H7 (cell line): ENCODE results near the gene MCCD1. TPM values are rescaled to one million over a fixed set of nuclear protein-coding genes. Genes with fewer than 3 reads are reported as not detected.

Experiments used
- DNase-seq: peaks from one replicate; pipeline ENCODE4 v3.0.0; 2012
- H3K27me3 ChIP-seq: 2 replicates; pipeline ENCODE4 v1.6.0; 2011; ENCODE audit warnings: mild to moderate bottlenecking, low read length; ENCODE audit not compliant: control insufficient read depth, insufficient read depth
- H3K36me3 ChIP-seq: replicated peaks from 2 replicates; pipeline ENCODE4 v1.5.1; 2011; ENCODE audit warnings: low read length; ENCODE audit not compliant: control insufficient read depth, insufficient read depth
- H3K4me3 ChIP-seq: 2 replicates; pipeline ENCODE4 v1.5.1; 2011; ENCODE audit warnings: low read depth, mild to moderate bottlenecking, control low read depth, low read length, moderate library complexity; ENCODE audit not compliant: insufficient read depth
- total RNA-seq: library from RNA; depleted of rRNA; stranded (reverse); fragments of >200 nt; shearing (Covaris generic); gene quantifications from 2 replicates; pipeline ENCODE4 v1.2.3, GENCODE V29; 2014

The MCCD1 gene
- total RNA-seq, 1 experiment from 2014 or later = not detected

DNA sequence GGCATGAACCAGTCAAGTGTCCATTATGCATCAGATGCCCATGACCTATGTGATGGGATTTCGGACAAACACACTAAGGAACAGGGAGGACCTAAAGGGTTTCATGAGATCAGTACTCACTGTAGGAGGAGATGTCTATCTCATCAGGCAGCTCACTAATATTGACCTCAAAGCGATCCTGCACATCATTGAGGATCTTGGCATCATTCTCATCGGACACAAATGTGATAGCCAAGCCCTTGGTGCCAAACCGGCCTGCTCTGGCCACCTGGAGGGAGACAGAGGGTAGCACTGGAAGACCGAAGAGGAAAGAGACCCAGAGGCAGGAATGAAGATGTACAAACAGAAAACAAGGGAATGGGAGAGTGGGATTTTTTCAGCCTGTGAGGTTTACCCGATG, 1.9 kb downstream of the MCCD1 start:
- H3K27me3 ChIP-seq = no peaks in the 10 kb centered on the region
- no peak overlapping the region for H3K4me3 ChIP-seq
- H3K36me3 ChIP-seq = peaks cover 47% of the 10 kb centered on the region
- DNase-seq = no peak

DNA sequence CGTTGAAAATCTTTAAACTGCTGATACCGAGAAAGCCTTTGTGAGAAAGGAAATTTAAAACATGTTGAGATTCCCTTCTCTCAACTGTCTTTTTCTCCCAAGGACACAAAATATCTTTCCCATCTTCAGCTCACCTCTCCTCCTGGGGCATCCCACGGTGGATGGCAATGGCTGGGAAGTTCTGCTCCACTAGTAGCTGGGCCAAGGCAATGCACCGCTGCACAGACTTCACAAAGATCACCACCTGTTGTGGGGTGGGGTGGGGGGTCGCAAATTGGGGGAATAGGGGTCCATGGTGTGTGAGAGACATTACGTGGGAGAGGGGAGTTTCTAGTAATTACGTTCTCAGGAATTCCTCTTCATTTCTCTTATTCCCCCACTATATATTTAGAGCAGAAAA, 2.4 kb downstream of the MCCD1 start:
- Histone ChIP-seq H3K36me3 (peaks cover 52% of the 10 kb centered on the region), H3K4me3 (no peak overlapping the region), H3K27me3 (no peaks in the 10 kb centered on the region)
- no peak for DNase-seq

- no peaks in the 10 kb centered on the region for H3K27me3 ChIP-seq
- H3K36me3 ChIP-seq = peaks cover 59% of the 10 kb centered on the region
- no peak for DNase-seq
- H3K4me3 ChIP-seq = no peak overlapping the region
These were observed 3.2 kb downstream of the MCCD1 start for GRCh38 chr6:31531771-31532643.

DNA sequence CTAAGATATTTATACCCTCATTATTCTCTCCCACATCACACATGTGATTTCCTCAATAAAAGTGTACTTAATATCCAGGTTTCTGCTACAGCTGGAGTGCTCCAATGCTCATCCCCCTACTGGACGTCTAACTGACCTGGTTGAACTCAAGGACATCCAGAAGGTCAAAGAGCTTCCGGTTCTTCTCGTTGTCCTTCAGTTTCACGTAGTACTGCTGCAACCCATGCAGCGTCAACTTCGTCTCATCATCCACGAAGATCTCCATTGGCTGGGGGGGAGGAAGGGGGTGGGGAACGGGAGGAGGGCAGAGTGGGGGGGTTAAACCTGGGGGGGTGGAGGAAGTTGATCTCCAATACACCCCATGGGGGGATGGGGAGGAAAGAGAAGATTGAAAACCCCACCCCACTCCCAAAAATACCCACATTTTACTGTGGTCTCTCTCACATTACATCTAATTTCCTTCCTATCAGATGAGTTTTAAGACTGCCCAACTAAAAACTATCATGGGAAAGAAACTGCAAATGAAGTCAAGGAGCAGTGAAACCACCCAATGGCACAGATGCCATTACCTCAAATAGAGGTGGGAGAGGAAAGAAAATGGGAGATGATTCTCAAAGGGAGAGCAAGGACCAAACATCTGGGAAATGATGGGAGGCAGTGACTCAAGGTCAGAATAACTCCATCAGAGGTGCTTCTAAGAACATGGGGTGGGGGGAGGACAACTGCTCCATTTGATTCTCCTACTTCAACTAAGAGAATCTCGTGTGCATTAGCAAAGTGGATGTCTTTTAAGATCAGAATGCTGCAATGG, 4.1 kb downstream of the MCCD1 start:
- H3K36me3 ChIP-seq = peaks cover 63% of the 10 kb centered on the region
- no peaks in the 10 kb centered on the region for H3K27me3 ChIP-seq
- no peak for DNase-seq
- H3K4me3 ChIP-seq = no peak overlapping the region

- no peak for DNase-seq
- H3K27me3 ChIP-seq = no peaks in the 10 kb centered on the region
- peaks cover 69% of the 10 kb centered on the region for H3K36me3 ChIP-seq
- H3K4me3 ChIP-seq = no peak overlapping the region
These were observed 4.7 kb downstream of the MCCD1 start for GRCh38 chr6:31533455-31533841.

DNA sequence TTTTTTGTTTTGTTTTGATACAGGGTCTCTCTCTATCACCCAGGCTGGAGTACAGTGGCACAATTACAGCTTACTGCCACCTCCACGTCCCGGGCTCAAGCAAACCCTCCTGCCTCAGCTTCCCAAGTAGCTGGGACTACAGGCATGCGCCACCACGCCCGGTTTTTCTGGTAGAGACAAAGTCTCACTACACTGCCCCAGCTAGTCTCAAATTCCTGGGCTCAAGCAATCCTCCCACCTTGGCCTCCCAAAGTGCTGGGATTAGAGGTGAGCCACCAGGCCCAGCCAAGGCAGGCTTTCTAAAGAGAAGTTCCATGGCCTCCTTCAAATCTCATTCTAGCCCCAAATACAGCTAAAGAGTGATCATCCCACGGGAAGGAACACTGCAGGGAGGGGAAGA, 5.2 kb downstream of the MCCD1 start:
- no peaks in the 10 kb centered on the region for H3K27me3 ChIP-seq
- DNase-seq = no peak
- no peak overlapping the region for H3K4me3 ChIP-seq
- H3K36me3 ChIP-seq = peaks cover 74% of the 10 kb centered on the region

- DNase-seq = no peak
- peaks cover 80% of the 10 kb centered on the region for H3K36me3 ChIP-seq
These were observed 5.8 kb downstream of the MCCD1 start for GRCh38 chr6:31534521-31535040.

GRCh38 chr6:31535538-31536324, 7.0 kb downstream of the MCCD1 start:
- Histone ChIP-seq H3K27me3 (no peaks in the 10 kb centered on the region), H3K4me3 (no peak overlapping the region), H3K36me3 (peaks cover 82% of the 10 kb centered on the region)
- no peak for DNase-seq

More at GRCh38 chr6:31534521-31535040, 5.8 kb downstream of the MCCD1 start:
- H3K27me3 ChIP-seq = no peaks in the 10 kb centered on the region
- no peak overlapping the region for H3K4me3 ChIP-seq

- peaks cover 56% of the 10 kb centered on the region for H3K36me3 ChIP-seq
- no peaks in the 10 kb centered on the region for H3K27me3 ChIP-seq
- no peak overlapping the region for H3K4me3 ChIP-seq
- DNase-seq = no peak
These were observed 10.1 kb downstream of the MCCD1 start for GRCh38 chr6:31538805-31539400.

- Histone ChIP-seq H3K4me3 (peak overlapping the region; percentile 93), H3K27me3 (no peaks in the 10 kb centered on the region), H3K36me3 (peaks cover 41% of the 10 kb centered on the region)
- no peak for DNase-seq
These were observed 11.9 kb downstream of the MCCD1 start for GRCh38 chr6:31540640-31541039.

DNA sequence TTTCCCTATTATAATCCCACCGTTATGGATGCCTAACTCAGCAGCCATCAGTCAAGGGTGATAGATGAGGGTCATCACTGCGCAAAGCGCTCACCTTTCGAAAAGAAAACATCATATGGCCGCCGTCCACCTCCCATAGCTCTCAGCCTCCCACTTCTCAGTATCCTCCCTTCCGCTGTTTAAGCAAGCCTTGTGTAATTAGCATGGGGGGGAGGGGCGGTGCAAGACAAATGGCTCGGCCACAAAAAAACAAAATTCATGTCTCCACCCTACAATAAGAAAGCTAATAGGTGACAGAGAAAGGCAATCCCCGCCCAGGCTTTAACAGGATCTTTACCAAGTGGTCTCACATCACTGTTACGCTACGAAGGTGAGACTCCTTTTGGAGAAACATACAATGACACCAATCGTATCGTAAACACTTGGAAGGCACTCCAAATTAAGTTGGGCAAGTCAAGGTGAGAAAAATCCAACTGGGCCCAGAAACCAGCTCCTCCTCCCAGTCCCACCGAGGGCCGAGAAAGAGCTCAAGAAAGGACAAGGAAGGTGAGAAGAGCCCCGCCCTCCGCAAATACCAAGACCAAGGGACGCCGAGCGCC, 12.4 kb downstream of the MCCD1 start:
- DNase-seq = peak; percentile 54

DNA sequence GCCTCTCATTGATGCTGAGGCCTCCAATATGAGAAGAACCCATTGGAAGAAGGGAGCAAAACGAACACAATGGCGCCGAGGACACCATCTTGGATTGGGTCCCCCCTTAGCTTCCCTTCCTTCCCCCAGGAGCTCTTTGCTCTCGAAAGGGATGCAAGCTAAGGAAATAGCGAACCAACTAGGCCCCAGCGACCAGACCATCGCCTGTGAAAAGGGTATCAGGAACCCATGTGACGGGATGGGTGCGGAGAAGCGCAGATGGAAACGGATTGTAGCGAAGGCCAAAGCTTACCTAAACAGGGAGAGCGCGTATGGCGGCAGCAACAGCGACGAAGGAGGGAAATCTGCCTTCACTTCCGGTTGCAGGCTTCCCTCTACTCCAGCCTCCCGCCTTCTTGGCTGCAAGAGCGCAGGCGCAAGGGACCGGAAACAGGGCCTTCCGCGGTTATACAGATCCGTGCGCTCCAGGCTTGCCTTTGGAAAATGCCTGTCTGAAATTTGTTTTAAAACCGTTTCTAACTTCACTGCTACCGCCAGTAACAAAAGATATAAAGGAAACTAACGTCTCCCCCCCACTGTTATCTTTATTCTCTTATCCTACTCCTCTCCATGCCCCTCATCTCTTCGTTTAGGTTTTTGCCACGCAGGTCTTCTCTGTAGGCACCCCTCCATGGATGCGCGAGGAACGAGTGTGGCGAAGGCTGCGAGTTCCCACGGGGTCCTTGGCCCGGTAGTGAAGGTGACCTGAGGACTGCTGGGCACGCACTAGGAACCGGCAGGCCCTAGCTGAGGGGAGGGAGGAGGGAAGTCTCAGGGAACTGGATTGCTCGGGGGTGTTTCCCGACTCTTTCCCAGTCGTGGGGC, 13.1 kb downstream of the MCCD1 start, which contains the start of gene DDX39B:
DDX39B (minus strand) TSS at position 346 of the 864 bp plus-strand sequence. CDS start 1,471 bp downstream, outside the sequence.
- Histone ChIP-seq H3K27me3 (no peaks in the 10 kb centered on the region), H3K36me3 (peaks cover 29% of the 10 kb centered on the region), H3K4me3 (peak within 1 kb of the TSS; percentile 93)
- peak; percentile 89 for DNase-seq

More for the DNA sequence above, 12.4 kb downstream of the MCCD1 start:
- no peaks in the 10 kb centered on the region for H3K27me3 ChIP-seq
- H3K36me3 ChIP-seq = peaks cover 36% of the 10 kb centered on the region
- H3K4me3 ChIP-seq = peak overlapping the region; percentile 93

DNA sequence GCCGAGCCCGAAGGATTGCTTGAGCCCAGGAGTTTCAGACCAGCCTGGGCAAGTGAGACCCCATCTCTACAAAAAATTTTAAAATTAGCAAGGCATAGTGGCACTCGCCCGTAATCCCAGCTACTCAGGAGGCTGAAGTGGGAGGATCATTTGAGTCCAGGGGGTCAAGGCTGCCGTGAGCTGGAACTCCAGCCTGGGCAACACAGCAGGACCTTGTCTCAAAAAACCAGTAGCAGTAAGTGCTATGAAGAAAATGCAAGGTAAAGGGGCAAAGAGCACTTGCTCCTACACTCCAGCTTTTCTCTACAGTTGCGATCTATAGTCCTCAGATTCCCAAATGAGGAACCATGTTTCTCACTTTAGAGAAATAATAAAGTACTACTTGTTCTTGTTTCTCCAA, 14.9 kb downstream of the MCCD1 start:
- peaks cover 19% of the 10 kb centered on the region for H3K36me3 ChIP-seq
- no peak for DNase-seq
- H3K27me3 ChIP-seq = no peaks in the 10 kb centered on the region
- no peak overlapping the region for H3K4me3 ChIP-seq
